Measurements from ENCODE around the gene DTL.

The DTL gene

DNA sequence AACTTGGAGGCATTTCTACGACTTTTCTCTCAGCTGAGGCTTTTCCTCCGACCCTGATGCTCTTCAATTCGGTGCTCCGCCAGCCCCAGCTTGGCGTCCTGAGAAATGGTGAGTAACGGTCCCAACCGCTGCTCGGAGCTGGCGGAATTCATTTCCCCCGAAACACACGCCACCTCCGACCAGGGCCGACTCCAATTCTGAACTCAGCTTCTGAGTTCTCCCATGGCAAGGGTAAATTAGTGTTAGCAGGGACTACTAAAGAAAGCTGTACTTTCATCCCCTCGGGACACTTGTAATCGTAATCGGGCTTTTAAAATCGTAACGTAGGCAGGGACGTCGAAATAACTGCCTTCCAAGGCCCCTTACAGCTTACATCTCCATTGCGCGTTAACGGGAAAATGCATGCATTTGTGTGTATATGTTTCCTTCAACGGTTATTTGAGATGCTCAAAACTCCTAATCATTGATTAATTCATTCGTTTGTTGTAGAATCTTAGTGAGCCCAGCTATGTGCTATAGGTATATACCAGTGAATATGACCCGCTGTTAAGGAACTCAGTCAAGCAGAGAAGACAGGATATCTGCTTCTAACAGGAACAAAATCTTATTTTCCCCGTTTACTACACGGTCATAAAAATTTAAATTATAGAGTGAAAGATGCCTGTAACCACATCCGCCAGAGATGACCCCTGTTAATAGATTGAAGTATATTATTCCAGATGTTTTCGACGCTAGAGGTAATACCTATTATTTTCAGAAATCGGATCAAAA lies 472 bp downstream of the DTL start:
- DNase-seq (ENCODE audit: low spot score): no peak

DNA sequence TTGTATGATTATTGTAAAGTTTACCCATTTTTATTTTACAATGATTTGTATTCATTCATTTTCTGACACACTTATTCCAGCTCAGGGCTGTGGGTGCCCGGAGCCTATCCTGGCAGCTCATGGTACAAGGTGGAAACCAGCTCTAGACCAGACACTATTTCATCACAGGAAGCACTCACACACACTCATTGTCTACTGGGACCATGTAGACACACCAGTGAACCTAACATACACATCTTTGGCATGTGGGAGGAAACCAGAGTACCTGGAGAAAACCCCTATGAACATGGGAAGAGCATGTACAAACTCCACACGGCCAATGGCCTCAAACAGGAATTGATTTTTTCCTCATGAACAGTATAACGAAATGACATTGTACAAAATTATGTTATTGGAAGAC lies 2.4 kb downstream of the DTL start:
- no peak for DNase-seq (ENCODE audit: low spot score)

DNA sequence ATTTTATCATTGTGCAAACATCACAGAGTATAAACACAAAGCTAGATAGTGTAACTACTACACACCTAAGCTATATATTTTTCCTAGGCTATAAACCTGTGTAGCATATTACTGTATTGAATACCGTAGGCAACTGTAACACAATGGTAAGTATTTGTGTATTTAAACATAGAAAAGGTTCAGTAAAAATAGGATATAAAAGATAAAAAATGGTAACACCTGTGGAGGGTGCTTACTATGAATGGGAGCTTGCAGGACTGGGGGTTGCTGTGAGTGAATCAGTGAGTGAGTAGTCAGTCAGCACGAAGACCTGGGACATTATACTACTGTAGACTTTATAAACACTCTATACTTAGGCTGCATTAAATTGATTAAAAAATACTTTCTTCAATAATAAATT lies 4.1 kb downstream of the DTL start:
- DNase-seq (ENCODE audit: low spot score): no peak

GRCh38 chr1:212040629-212041412 lies 5.3 kb downstream of the DTL start:
- DNase-seq (ENCODE audit: low spot score): peak; percentile 38

- no peak for DNase-seq (ENCODE audit: low spot score)
Observed at GRCh38 chr1:212042436-212042835, 6.9 kb downstream of the DTL start.

DNA sequence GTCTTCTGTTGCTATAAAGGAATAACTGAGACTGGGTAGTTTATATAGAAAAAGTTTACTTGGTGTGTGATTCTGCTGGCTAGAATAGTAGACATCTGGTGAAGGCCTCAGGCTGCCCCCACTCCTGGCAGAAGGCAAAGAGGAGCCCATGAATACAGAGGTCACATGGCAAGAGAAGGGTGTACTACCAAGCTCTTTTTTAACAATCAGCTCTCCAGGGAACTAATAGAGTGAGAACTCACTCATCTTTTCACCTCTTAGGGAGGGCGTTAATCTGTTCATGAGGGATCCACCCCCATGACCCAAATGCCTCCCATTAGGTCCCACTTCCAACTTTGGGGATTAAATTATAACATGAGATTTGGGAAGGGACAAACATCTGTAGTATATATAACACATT lies 9.3 kb downstream of the DTL start:
- no peak for DNase-seq (ENCODE audit: low spot score)

- no peak for DNase-seq (ENCODE audit: low spot score)
Observed at GRCh38 chr1:212045981-212046380, 10.4 kb downstream of the DTL start.

DNA sequence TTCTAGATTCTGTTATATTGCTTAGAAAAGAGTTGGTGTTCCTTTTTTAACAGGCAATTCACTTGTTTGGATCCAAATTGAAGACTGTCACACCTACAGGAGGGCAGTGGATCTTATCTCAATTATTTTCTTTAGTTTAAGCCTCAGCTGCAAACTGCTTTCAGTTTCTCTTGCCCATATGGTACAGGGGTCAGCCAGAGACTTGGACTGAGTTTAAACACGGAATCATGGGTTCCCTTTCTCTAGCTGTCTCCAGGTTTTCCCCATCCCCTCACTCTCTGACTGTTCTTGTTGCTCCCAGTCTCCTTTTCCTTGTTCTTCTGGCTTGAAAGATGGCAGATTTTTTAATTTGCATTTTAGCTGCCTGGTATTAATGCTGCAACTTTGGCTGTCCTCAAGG lies 18.4 kb downstream of the DTL start:
- no peak for DNase-seq (ENCODE audit: low spot score)

GRCh38 chr1:212055333-212055732 lies 19.8 kb downstream of the DTL start:
- DNase-seq (ENCODE audit: low spot score): no peak

- DNase-seq (ENCODE audit: low spot score): no peak
Observed at GRCh38 chr1:212060632-212061472, 25.3 kb downstream of the DTL start.

GRCh38 chr1:212062832-212063438 lies 27.4 kb downstream of the DTL start:
- DNase-seq (ENCODE audit: low spot score): peak; percentile 27

- no peak for DNase-seq (ENCODE audit: low spot score)
Observed at GRCh38 chr1:212067787-212068186, 32.2 kb downstream of the DTL start.

GRCh38 chr1:212070720-212071302 lies 35.3 kb downstream of the DTL start:
- DNase-seq (ENCODE audit: low spot score): no peak

- no peak for DNase-seq (ENCODE audit: low spot score)
Observed at GRCh38 chr1:212072047-212072446, 36.5 kb downstream of the DTL start.

DNA sequence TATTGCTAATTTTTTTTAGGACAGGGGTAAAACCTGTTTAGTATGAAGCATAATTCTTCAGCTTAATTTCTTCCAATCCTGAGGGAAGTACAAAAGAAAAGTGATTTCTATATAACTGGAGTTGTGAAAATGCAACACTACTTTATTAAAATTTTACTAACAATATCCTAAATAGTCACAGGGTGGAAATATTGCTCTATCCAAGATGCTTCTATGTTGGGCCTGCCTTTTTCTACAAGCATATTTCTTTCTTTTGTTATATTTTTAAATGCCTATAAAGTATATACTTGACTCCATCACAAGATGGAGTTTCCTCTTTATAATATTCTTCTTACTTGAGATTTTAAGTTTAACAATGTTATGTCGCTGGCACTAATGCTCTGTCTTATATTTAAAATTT lies 37.9 kb downstream of the DTL start:
- DNase-seq (ENCODE audit: low spot score): no peak

DNA sequence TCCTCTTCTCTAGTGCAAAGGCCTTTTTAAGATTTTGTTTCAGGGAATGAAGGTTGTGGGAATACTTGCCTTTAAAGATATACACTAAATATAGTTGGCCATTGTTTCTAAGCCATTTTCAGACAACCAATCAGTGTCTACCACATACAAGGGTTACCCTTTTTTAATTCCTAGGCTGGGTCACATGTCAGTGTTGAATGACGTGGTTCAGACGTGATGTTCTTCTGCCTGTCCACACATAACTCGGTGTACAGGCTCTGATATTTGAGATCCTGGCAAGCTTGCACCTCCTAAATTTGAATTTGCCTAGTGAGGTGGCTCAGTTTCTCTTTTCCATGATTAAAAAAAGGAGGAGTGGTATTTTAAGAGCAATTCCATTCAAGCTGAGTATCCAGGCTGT lies 38.8 kb downstream of the DTL start:
- no peak for DNase-seq (ENCODE audit: low spot score)

DNA sequence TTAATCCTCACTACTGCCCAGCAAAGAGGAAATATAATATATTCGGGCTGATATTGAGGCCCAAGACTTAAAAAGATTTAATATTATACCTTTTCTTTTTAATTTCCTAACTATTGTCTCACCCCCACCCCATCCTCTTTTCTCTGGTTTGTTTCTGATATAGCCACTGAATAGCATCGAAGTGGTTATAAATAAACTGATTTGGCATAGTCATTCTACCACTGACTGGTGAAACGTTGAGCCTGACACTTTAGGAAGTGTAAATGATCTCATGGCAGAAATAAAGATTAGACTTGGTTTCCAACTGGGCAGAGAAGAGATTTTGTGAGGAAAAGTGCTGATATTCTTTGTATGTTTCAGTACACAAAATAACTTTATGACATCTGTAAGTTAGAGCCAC lies 39.3 kb downstream of the DTL start:
- DNase-seq (ENCODE audit: low spot score): no peak

GRCh38 chr1:212077028-212077427 lies 41.5 kb downstream of the DTL start:
- DNase-seq (ENCODE audit: low spot score): no peak

- no peak for DNase-seq (ENCODE audit: low spot score)
Observed at GRCh38 chr1:212078826-212079225, 43.3 kb downstream of the DTL start.

DNA sequence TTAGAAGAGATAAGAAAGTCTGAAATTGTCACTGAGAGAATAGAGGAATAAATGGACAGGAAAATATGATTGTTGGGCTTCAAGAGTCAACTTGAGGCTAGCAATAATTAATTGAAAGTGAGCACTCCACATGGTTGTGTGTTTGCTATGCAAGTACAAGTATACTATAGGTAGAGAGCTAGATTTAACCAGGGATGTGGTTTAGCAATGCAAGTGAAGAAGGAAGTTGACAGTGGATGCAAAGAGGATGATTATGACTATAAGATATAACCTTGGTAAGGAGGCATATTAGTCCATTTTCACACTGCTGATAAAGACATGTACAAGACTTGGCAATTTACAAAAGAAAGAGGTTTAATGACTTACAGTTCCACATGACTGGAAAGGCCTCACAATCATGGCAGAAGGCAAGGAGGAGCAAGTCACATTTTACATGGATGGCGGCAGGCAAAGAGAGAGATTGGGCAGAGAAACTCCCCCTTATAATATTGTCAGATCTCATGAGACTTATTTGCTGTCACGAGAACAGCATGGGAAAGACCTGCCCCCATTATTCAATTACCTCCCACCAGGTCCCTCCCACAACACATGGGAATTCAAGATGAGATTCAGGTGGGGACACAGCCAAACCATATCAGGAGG lies 47.3 kb downstream of the DTL start:
- no peak for DNase-seq (ENCODE audit: low spot score)

GRCh38 chr1:212089560-212090163 lies 54.1 kb downstream of the DTL start:
- DNase-seq (ENCODE audit: low spot score): no peak

All from activated CD4-positive, alpha-beta T cell treated with anti-CD3 and anti-CD28 coated beads, Interleukin-2, Interleukin-4, amounts not matched to agents 100 ng/mL and 50 ng/mL, durations not matched to agents 16 hours and 8 hours (primary cell).